Hepatocyte (in vitro differentiated cells): Measurements from ENCODE around the gene FBXO21.

Source experiments
- CTCF ChIP-seq: fragments of 200-600 bp; sonication (generic); IDR thresholded peaks from 2 replicates; pipeline ENCODE4 v1.5.1; 2016; ENCODE audit warnings: antibody characterized with exemption, mild to moderate bottlenecking; ENCODE audit not compliant: poor library complexity
- EZH2 ChIP-seq: fragments of 200-600 bp; sonication (generic); IDR thresholded peaks from 2 replicates; pipeline ENCODE4 v1.6.1; 2016; ENCODE audit warnings: antibody characterized with exemption, mild to moderate bottlenecking, borderline replicate concordance

GRCh38 chr12:117189725-117190209 lies 503 bp downstream of the FBXO21 start:
- TF ChIP-seq CTCF (no peak), EZH2 (no peak)
